CD4-positive, CD25-positive, alpha-beta regulatory T cell (primary cell): ENCODE data around the gene PKD1. TPM values are rescaled to one million over a fixed set of nuclear protein-coding genes. Genes with fewer than 3 reads are reported as not detected.

Experiments used
- ATAC-seq, 2 donors: fragments of 150-1000 bp; cut with Tn5 transposase; one replicate each; pipeline ENCODE4 v1.10.0; 2021; ENCODE audit warnings: low read depth in 2 of 2, moderate number of reproducible peaks in 2 of 2, moderate library complexity in 1 of 2
- DNase-seq, 3 donors: peaks; one replicate each; pipeline versions ENCODE4 v3.0.0 to v3.0.0-alpha.2; 2012 to 2022; ENCODE audit warnings: mixed read lengths in 1 of 3
- H3K27ac ChIP-seq: one replicate; pipeline ENCODE4 v1.7.0; 2013; ENCODE audit warnings: mild to moderate bottlenecking, low read length; ENCODE audit not compliant: insufficient read depth, poor library complexity, severe bottlenecking
- H3K27me3 ChIP-seq: one replicate; pipeline ENCODE4 v1.7.0; 2013; ENCODE audit warnings: low read length; ENCODE audit not compliant: control insufficient read depth, insufficient read depth
- H3K36me3 ChIP-seq: one replicate; pipeline ENCODE4 v1.7.0; 2013; ENCODE audit warnings: mild to moderate bottlenecking, low read length, moderate library complexity; ENCODE audit not compliant: control insufficient read depth, insufficient read depth
- H3K4me1 ChIP-seq: 2 replicates; pipeline ENCODE4 v1.7.0; 2013; ENCODE audit warnings: mild to moderate bottlenecking, low read length; ENCODE audit not compliant: insufficient read depth, control insufficient read depth, poor library complexity, severe bottlenecking
- H3K4me3 ChIP-seq: one replicate; pipeline ENCODE4 v1.7.0; 2013; ENCODE audit warnings: low read depth, mild to moderate bottlenecking, low read length, moderate library complexity
- H3K9me3 ChIP-seq, 2 experiments: 1 replicate in 1 of 2; 2 replicates in 1 of 2; pipeline ENCODE4 v1.7.0; 2013; ENCODE audit warnings: low read length in 2 of 2, mild to moderate bottlenecking in 1 of 2, moderate library complexity in 1 of 2; ENCODE audit not compliant: control insufficient read depth in 2 of 2
- H3K27ac Mint-ChIP-seq, 3 donors: one replicate each; pipeline ENCODE4 v1.8.0; 2020 to 2022; ENCODE audit warnings: mild to moderate bottlenecking in 3 of 3, mixed read lengths in 3 of 3, moderate library complexity in 2 of 3
- H3K27me3 Mint-ChIP-seq: one replicate; pipeline ENCODE4 v1.8.0; 2022; ENCODE audit warnings: mild to moderate bottlenecking, mixed read lengths
- H3K36me3 Mint-ChIP-seq: one replicate; pipeline ENCODE4 v1.8.0; 2020; ENCODE audit warnings: mixed read lengths
- H3K4me1 Mint-ChIP-seq, 4 donors: one replicate each; pipeline ENCODE4 v1.8.0; 2020 to 2022; ENCODE audit warnings: mixed read lengths in 4 of 4, mild to moderate bottlenecking in 1 of 4
- H3K4me3 Mint-ChIP-seq, 4 donors: one replicate each; pipeline ENCODE4 v1.8.0; 2020 to 2022; ENCODE audit warnings: mild to moderate bottlenecking in 4 of 4, mixed read lengths in 4 of 4, moderate library complexity in 3 of 4
- H3K9me3 Mint-ChIP-seq, 7 donors: one replicate each; pipeline ENCODE4 v1.8.0; 2020 to 2022; ENCODE audit warnings: mixed read lengths in 7 of 7, mild to moderate bottlenecking in 3 of 7, moderate library complexity in 2 of 7
- polyA plus RNA-seq, 4 donors: library from polyadenylated mRNA; unstranded; fragments of 300-500 nt; fragmentation: Illumina TruSeq; gene quantifications; one replicate each; pipeline ENCODE4 v1.2.3, GENCODE V29; 2021
- total RNA-seq: library from RNA; stranded (reverse); gene quantifications from one replicate; pipeline ENCODE4 v1.2.3, GENCODE V29; 2022

Gene PKD1
- total and polyA plus RNA-seq, 5 donors from 2014 or later: 1.4 to 86.1 (median 2.8) TPM

DNA sequence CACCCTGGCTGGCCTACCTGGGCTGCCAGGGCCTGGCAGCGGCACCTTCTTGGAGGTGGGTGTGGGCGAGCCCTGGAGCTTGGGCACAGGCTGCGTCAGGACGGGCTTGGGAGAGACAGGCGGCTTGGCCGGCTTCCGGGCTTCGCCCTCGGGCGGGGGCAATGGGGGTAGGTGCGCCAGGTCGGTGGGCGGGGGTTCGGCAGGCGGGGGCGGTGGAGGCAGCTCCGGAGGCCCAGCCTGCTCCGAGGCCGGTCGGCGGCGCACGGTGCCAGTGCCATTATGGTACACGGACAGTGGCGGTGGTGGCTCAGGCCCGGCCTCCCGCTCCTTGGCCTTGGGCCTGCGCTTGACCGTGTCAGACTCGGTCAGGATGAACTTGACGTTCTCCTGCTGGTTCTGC is 43.9 kb upstream of the PKD1 start:
- H3K9me3 ChIP-seq: no peaks in the 10 kb centered on the region
- no peak overlapping the region for H3K27ac ChIP-seq
- no peaks in the 10 kb centered on the region for H3K4me1 ChIP-seq
- Mint-ChIP-seq H3K4me3 (no peak overlapping the region), H3K4me1 (no peaks in the 10 kb centered on the region), H3K36me3 (peaks cover 3% of the 10 kb centered on the region), H3K9me3 (no peaks in the 10 kb centered on the region), H3K27ac (no peak overlapping the region), H3K27me3 (no peaks in the 10 kb centered on the region)
- DNase-seq (no peak), ATAC-seq (no peak)
- peaks cover 18% of the 10 kb centered on the region for H3K36me3 ChIP-seq
- H3K27me3 ChIP-seq: no peaks in the 10 kb centered on the region
- H3K4me3 ChIP-seq: no peak overlapping the region

DNA sequence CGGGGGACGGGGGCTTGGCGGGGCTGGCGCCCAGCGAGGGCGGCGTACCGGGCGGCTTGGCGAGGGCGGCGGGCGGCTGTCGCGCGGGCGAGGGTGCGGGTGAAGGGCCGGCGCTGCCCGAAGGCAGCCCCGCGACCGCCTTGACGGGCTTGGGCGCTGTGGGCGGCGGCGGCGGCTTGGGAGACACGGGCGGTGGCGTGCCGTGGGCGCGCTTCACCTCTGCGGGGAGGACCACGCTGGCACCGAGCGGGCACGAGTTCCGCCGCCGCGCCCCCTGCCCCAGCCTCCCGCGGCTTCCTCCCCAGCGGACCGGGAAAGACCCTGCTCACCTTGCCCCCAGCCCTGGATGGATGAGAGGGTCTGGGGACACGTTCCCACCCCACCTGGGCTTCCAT is 43.4 kb upstream of the PKD1 start:
- ATAC-seq: no peak
- no peak overlapping the region for H3K4me3 Mint-ChIP-seq
- H3K9me3 ChIP-seq: no peaks in the 10 kb centered on the region

GRCh38 chr16:2178321-2179106 is 42.8 kb upstream of the PKD1 start:
- H3K27me3 ChIP-seq: no peaks in the 10 kb centered on the region
- Mint-ChIP-seq H3K27me3 (no peaks in the 10 kb centered on the region), H3K36me3 (peaks cover 8% of the 10 kb centered on the region), H3K4me1 (no peaks in the 10 kb centered on the region), H3K9me3 (no peaks in the 10 kb centered on the region), H3K4me3 (no peak overlapping the region), H3K27ac (no peak overlapping the region)
- ATAC-seq (peak; percentile 37 to 54), DNase-seq (peak; percentile 19 to 23 (median 22))
- H3K27ac ChIP-seq: no peak overlapping the region
- H3K4me3 ChIP-seq: no peak overlapping the region
- H3K36me3 ChIP-seq: peaks cover 25% of the 10 kb centered on the region
- no peaks in the 10 kb centered on the region for H3K4me1 ChIP-seq
- H3K9me3 ChIP-seq: no peaks in the 10 kb centered on the region

More for the DNA sequence above, 43.4 kb upstream of the PKD1 start:
- H3K27ac ChIP-seq: no peak overlapping the region
- H3K36me3 ChIP-seq: peaks cover 23% of the 10 kb centered on the region
- no peak overlapping the region for H3K4me3 ChIP-seq
- H3K27me3 ChIP-seq: no peaks in the 10 kb centered on the region
- Mint-ChIP-seq H3K9me3 (no peaks in the 10 kb centered on the region), H3K27me3 (no peaks in the 10 kb centered on the region), H3K4me1 (no peaks in the 10 kb centered on the region), H3K27ac (no peak overlapping the region), H3K36me3 (peaks cover 5% of the 10 kb centered on the region)
- no peaks in the 10 kb centered on the region for H3K4me1 ChIP-seq
- no peak for DNase-seq

- DNase-seq: no peak
- no peak overlapping the region for H3K4me3 ChIP-seq
- Mint-ChIP-seq H3K27ac (no peak overlapping the region), H3K9me3 (no peaks in the 10 kb centered on the region), H3K4me3 (no peak overlapping the region), H3K36me3 (peaks cover 8% of the 10 kb centered on the region), H3K4me1 (no peaks in the 10 kb centered on the region), H3K27me3 (no peaks in the 10 kb centered on the region)
- no peak overlapping the region for H3K27ac ChIP-seq
- H3K27me3 ChIP-seq: no peaks in the 10 kb centered on the region
- peaks cover 25% of the 10 kb centered on the region for H3K36me3 ChIP-seq
- H3K9me3 ChIP-seq: no peaks in the 10 kb centered on the region
- no peaks in the 10 kb centered on the region for H3K4me1 ChIP-seq
- no peak for ATAC-seq
These were observed 41.9 kb upstream of the PKD1 start for GRCh38 chr16:2177561-2177960.

GRCh38 chr16:2177101-2177500 is 41.4 kb upstream of the PKD1 start:
- H3K27me3 ChIP-seq: no peaks in the 10 kb centered on the region
- ATAC-seq: no peak
- Mint-ChIP-seq H3K27me3 (no peaks in the 10 kb centered on the region), H3K4me3 (no peak overlapping the region), H3K36me3 (peaks cover 8% of the 10 kb centered on the region), H3K27ac (no peak overlapping the region), H3K9me3 (no peaks in the 10 kb centered on the region), H3K4me1 (no peaks in the 10 kb centered on the region)
- H3K9me3 ChIP-seq: no peaks in the 10 kb centered on the region
- no peak overlapping the region for H3K27ac ChIP-seq
- no peak overlapping the region for H3K4me3 ChIP-seq
- H3K4me1 ChIP-seq: no peaks in the 10 kb centered on the region
- DNase-seq: no peak
- peaks cover 25% of the 10 kb centered on the region for H3K36me3 ChIP-seq

GRCh38 chr16:2176047-2176446 is 40.3 kb upstream of the PKD1 start:
- H3K36me3 Mint-ChIP-seq: peaks cover 11% of the 10 kb centered on the region
- no peaks in the 10 kb centered on the region for H3K27me3 Mint-ChIP-seq
- Histone ChIP-seq H3K4me3 (no peak overlapping the region), H3K27ac (no peak overlapping the region), H3K9me3 (no peaks in the 10 kb centered on the region), H3K4me1 (no peaks in the 10 kb centered on the region), H3K27me3 (no peaks in the 10 kb centered on the region), H3K36me3 (peaks cover 25% of the 10 kb centered on the region)
- DNase-seq (no peak), ATAC-seq (no peak)
- H3K4me3 Mint-ChIP-seq: no peak overlapping the region
- H3K9me3 Mint-ChIP-seq: no peaks in the 10 kb centered on the region
- H3K4me1 Mint-ChIP-seq: no peaks in the 10 kb centered on the region
- no peak overlapping the region for H3K27ac Mint-ChIP-seq

DNA sequence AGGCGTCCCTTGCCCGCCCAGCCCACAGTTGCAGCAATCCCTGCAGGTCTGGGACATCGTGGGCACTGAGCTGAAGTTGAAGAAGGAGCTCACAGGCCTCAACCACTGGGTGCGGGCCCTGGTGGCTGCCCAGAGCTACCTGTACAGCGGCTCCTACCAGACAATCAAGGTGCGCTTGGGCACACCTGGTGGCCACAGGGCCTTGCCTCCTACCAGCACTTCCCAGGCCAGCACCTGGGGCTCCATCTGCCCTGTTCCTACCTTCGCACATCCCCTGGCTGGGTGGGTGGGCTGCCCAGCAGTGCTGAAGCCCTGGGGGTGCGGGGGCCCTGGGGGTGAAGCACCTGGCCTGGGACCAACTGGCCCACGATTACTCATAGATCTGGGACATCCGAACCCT is 39.8 kb upstream of the PKD1 start:
- Histone ChIP-seq H3K4me1 (no peaks in the 10 kb centered on the region), H3K4me3 (no peak overlapping the region), H3K36me3 (peaks cover 25% of the 10 kb centered on the region), H3K27ac (no peak overlapping the region), H3K27me3 (no peaks in the 10 kb centered on the region), H3K9me3 (no peaks in the 10 kb centered on the region)
- DNase-seq: no peak
- Mint-ChIP-seq H3K4me1 (no peaks in the 10 kb centered on the region), H3K4me3 (no peak overlapping the region), H3K36me3 (peaks cover 11% of the 10 kb centered on the region), H3K27ac (no peak overlapping the region), H3K27me3 (no peaks in the 10 kb centered on the region), H3K9me3 (no peaks in the 10 kb centered on the region)
- no peak for ATAC-seq

DNA sequence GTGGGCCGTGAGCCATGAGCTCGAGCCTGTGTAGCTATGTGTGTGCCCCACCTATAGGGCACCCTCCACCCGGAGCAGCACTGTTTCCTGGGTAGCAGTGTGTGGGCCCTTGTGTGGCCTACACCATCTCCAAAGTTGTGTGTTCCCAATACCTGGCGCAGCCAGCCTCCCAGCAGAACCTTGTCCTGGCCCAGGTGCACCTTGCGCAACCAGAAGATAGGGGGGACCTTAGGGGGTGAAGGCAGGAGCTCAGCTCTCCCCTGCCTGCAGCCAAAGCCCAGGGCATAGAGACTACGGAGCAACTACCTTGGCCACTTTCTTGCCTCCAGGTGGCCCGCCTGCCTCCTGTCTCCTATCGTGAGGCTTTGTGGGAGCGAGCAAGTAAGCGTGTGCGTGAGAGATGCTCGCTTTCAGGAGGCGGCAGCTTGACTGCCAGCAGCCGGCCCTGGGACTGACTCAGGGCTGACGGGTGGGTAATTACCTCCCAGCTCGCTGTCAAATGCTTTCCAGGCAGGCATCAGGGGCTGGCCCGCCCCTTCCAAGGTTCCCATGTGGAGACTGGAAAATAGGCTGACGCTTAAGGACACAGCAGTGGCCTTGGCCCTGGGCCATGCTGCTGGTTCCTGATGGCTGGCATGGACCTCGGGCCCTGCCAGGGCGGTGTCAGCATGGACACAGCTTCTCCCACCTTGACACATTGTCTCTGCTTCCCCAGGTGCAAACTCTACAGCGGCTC is 38.9 kb upstream of the PKD1 start:
- Mint-ChIP-seq H3K4me1 (no peaks in the 10 kb centered on the region), H3K27ac (no peak overlapping the region), H3K36me3 (peaks cover 11% of the 10 kb centered on the region), H3K9me3 (no peaks in the 10 kb centered on the region), H3K4me3 (no peak overlapping the region), H3K27me3 (no peaks in the 10 kb centered on the region)
- H3K36me3 ChIP-seq: peaks cover 25% of the 10 kb centered on the region
- no peaks in the 10 kb centered on the region for H3K27me3 ChIP-seq
- ATAC-seq (no peak), DNase-seq (no peak)
- H3K4me3 ChIP-seq: no peak overlapping the region
- H3K27ac ChIP-seq: no peak overlapping the region
- H3K9me3 ChIP-seq: no peaks in the 10 kb centered on the region
- H3K4me1 ChIP-seq: no peaks in the 10 kb centered on the region
